NB4 (cell line): Measurements from ENCODE around the gene FAN1.

Experiments
- CTCF ChIP-seq: IDR thresholded peaks from one replicate; pipeline ENCODE4 v1.5.1; 2012; ENCODE audit warnings: low read depth, low read length
- MAX ChIP-seq: IDR thresholded peaks from 2 replicates; pipeline ENCODE4 v1.6.1; 2011; ENCODE audit warnings: low read depth, low read length
- MYC ChIP-seq: IDR thresholded peaks from 2 replicates; pipeline ENCODE4 v1.6.1; 2011; ENCODE audit warnings: low read depth, low read length
- POLR2A ChIP-seq: IDR thresholded peaks from 2 replicates; pipeline ENCODE4 v1.6.1; 2011; ENCODE audit warnings: mild to moderate bottlenecking; ENCODE audit not compliant: insufficient read length; ENCODE audit errors: extremely low read depth

- TF ChIP-seq CTCF (no peak), MAX (no peak), POLR2A (no peak), MYC (no peak)
Measured at GRCh38 chr15:30919877-30920550, 16.3 kb downstream of the FAN1 start.
